ENCODE data around the gene KDM1A.

KDM1A gene

GRCh38 chr1:23110391-23110790 is 91.1 kb downstream of the KDM1A start:
- DNase-seq (ENCODE audit: low read depth in 2 of 2) = no peak

DNA sequence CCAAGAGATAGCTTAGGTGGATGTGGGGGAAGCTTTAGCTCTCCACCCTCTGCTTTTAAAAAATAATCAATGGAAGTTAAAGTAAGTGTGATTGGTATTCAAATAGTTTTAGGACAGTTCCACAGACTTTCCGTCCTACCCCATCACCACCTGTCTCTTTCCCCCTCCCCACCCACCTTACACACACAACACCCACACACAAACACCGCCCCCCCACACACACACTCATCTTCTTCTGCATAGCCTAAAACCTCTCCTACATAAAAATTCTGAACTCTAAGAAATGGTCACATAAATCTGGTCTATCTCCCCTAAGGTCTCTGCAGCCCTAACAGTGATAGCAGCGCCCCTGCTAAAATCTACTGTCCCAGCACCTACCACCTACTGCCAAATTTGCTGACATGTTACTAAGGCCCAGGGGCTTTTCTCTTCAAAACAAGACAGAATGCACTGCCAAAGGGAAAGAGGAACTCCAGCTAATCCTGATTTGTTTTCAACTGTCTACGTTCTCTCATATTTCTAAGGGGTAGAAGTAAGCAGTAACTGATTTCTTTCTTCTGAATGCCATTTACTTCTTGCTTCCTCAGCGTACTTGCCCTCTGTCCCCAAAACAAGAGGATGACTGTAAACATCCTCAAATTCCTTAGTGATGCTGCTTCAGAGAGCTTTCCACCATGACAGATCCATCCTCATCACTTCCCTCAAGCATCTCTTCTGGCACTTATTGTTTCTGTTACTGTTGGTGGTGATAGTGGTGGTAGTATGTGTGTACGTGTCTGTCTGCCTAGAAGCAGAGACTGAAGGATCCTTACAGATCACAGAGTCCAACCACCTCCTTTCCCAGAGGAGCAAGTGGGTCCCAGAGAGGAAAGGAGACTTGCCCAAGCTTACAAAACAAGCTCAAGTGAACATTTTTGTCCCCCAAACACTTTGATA is 92.6 kb downstream of the KDM1A start:
- DNase-seq (ENCODE audit: low read depth in 2 of 2) = no peak

DNA sequence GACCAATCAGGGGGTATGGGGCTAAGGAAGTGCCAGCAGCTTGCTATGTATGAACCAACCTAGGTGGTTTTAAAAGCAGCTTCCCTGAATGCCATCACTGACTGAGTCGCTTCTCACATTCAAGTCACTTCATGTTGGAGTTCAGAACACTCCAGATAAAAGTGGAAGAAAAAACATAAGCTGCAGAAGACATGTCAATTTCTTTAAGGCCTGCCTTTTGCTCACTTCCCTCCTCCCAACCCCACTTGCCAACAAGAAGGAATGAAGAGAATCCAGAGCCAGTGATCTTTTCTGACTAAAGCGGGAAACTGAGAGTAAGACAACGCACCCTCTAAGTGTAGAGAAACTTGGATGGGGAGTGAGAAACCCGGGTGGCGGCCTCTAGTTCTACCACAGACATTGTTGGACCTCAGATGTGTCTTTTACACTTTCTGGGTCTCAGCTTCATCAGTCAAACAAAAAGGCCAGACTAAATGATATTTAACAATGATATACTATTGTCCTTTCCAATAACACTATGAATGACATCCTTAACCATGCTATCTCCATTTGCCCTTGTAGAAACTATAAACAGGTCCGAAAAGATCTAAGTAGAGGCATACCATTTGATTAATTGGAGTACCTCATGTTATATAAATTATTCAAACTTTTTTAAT is 95.3 kb downstream of the KDM1A start:
- no peak for DNase-seq (ENCODE audit: low read depth in 2 of 2)

GRCh38 chr1:23116216-23116836 is 97.1 kb downstream of the KDM1A start:
- no peak for DNase-seq (ENCODE audit: low read depth in 2 of 2)

DNA sequence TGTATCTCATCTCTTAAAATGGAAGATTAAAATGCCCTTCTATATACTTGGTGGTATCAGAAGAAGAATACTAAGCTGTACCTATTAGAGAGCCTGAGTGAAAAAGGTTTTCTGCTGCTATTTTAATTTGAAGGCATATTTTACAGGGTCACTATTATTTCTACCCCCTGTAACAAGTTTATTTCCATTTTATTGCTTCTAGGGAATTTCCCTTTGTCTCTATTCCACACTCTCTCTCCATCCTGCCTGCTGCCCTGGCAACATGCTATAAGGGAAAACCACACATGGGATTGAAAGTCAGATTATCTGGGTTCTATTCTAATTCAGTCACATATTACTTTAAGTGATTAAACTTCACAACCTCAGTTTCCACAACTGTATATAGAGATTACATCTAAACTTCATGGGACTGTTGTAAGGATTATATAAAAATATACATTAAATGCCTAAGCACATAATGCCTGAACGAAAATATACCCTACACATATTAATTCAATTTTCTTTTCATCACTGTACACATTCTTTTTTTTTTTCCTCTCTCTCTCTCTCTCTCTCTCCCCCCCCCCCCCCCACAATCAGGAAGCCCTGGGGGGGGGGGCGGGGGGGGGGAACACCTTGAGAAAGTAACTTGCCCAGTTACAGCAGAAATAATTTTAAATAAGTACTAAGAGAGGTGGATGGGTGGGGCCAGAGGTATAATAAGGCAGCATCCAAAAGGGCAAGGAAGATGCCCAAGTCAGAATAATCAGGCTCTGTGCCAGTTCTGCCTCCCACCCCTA is 97.8 kb downstream of the KDM1A start:
- no peak for DNase-seq (ENCODE audit: low read depth in 2 of 2)

GRCh38 chr1:23118407-23118806 is 99.1 kb downstream of the KDM1A start:
- DNase-seq (ENCODE audit: low read depth in 2 of 2) = no peak

GRCh38 chr1:23118957-23119792 is 99.9 kb downstream of the KDM1A start:
- no peak for DNase-seq (ENCODE audit: low read depth in 2 of 2)

DNA sequence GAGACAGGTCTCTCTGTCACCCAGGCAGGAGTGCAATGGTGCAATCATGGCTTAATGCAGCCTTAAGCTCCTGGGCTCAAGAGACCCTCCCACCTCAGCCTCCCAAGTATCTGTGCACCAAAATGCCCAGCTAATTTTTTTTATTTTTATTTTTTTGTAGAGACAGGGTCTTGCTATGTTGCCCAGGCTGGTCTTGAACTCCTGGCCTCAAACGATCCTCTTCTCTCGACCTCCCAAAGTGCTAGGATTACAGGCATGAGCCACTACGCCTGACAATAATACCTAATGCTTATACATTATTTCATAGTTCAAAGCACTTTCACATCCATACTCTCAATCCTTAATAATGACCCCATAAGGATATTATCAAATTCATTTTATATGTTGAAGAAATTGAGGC is 101.1 kb downstream of the KDM1A start:
- no peak for DNase-seq (ENCODE audit: low read depth in 2 of 2)

DNA sequence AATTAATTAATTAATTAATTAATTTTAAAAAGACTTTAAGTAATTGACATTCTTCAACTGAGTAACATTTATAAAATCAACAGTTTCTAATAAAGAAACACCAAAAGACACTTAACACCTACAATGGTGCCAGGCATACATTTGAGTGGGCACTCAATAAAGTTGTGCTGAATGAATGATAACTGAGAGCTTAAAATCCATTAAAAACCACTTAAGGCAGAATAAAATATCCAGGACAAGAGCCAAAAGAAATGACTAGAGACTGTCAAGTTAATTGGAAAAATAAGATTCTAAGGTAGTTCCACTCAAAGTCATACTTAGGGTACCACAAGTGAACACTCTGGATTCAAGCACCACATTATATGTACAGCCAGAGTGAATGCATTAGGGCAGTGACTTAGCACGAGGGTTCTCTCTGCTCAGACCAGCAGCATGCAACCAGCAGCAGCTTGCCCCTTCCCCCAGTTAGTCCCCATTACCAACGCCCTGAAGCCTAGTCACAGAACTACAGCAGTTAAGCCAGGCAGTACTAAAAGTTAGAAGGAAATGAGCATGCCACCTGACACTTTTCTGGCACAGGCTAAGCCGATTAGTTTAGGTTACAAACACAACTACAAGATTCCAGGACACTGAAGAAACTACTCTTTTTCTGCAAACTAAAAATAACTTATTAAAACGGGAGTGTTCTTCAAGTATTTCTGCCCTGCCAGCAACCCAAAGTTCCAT is 102.9 kb downstream of the KDM1A start:
- no peak for DNase-seq (ENCODE audit: low read depth in 2 of 2)

GRCh38 chr1:23122796-23123195 is 103.5 kb downstream of the KDM1A start:
- DNase-seq (ENCODE audit: low read depth in 2 of 2) = no peak

GRCh38 chr1:23123528-23123927 is 104.3 kb downstream of the KDM1A start:
- no peak for DNase-seq (ENCODE audit: low read depth in 2 of 2)

GRCh38 chr1:23124259-23125026 is 105.2 kb downstream of the KDM1A start:
- no peak for DNase-seq (ENCODE audit: low read depth in 2 of 2)

DNA sequence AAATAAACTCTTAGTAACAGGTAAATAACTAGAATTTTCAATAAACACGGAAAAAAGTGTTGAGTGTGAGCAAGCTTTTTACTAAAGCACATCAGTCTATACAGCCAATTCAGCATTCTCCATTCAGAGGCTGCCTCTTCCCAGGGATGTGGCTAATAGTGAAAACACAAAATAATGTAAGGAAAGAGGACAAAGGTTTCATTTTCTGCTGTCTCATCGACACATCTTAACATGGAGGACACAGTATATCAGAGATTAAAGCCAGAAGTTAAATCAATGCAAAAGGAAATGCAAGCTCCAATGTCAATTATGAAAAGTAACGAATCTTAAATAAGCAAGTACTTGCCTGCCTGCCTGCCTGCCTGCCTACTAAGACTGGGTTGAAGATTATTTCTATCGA is 106.2 kb downstream of the KDM1A start:
- no peak for DNase-seq (ENCODE audit: low read depth in 2 of 2)

- DNase-seq (ENCODE audit: low read depth in 2 of 2) = no peak
Observed at GRCh38 chr1:23126200-23126599, 106.9 kb downstream of the KDM1A start.

GRCh38 chr1:23126801-23127200 is 107.5 kb downstream of the KDM1A start:
- DNase-seq (ENCODE audit: low read depth in 2 of 2) = peak; percentile 25 to 29

- DNase-seq (ENCODE audit: low read depth in 2 of 2) = no peak
Observed at GRCh38 chr1:23129846-23130245, 110.6 kb downstream of the KDM1A start.

DNA sequence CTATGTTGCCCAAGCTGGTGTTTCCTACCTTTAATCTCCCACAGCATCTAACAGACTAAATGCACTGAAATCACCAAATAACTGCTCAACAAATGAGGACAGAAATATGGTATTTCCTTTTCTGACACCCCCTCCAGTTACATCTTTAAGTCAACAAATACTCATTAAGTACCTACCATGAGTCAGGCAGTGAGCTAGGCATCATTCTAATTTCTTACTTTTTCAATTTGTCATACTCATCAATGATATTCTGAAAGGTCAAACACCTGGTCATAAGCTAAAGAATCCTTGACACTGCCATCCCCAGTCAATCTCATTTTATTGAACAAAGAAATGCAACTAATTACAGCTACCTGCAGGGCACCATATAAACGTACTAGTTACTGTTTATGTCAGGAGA is 112.8 kb downstream of the KDM1A start:
- no peak for DNase-seq (ENCODE audit: low read depth in 2 of 2)

All from fibroblast of skin of left biceps (primary cell).